Stimulated activated CD4-positive, alpha-beta T cell treated with anti-CD3 and anti-CD28 coated beads, TNF-alpha, amount 100 ng/mL, for 24 hours (primary cell): ENCODE data around the gene GDPD5.

Experiments used
- DNase-seq, 3 experiments: peaks; one replicate each; pipeline ENCODE4 v3.0.0-alpha.2; 2020; ENCODE audit warnings: low read depth in 3 of 3

The GDPD5 gene

DNA sequence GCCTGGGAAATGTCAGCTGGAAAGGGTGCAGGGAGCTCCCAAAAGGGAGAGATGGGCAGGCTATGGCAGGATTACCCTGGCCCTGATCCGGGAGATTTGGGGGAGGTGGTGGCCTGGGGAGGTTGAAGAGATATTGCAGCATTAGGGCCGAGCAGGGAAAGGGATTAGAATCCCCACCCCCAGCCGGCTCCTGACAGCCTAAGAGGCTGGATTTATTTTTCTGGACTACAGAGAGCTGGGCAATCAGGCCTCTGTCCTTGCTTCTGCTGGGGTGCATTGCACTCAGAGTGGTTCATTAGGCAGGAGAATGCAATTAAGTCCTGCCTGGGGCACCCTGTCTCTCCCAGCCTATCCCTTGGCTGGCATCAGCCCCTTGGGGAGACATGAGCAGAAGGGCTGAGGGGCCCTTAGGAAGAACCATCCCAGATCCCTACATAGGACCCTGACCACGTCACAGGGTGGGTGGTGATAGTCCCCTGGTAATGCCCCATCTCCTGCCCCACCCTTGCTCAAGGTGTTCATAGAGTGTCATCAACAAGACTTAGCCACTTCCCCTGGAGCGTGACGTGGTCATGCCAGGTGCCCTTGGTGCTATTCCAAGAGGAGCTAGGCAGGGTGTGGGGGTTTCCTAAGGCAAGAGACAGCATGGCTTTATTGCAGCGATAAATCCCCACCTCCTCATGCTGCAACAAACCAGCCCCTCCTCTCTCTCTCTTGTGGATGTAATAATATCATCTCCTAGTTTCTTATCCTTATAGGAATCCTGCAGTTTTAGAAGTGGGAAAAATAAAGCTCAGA is 54.4 kb downstream of the GDPD5 start:
- no peak for DNase-seq

DNA sequence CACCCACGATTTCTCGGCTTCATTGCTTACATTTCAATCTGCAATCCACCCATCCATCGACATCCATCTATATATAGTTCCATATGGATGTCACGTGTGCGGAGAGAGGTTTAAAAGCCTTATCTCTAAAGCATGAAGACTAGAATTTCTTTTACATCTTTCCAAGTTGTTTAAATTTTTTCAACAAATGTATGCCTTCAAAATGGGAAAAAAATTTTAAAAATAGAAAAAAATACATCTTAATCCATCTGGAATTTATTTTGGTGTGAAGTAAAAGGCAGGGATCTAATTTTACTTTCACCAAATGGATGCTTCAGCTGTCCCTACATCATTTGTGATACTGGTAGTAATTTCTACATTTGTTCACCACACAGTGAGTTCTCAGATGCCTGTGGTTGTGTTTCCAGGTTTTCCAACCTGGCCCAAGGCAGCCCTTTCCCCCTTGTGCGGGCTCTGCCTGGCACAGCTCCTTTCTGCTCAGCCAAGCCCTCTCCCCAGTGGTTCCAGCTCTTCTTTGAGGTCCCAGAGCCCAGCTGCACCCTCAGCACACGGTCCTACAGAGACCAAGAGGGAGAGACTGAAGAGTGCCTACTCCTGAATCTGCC is 55.2 kb downstream of the GDPD5 start:
- no peak for DNase-seq

DNA sequence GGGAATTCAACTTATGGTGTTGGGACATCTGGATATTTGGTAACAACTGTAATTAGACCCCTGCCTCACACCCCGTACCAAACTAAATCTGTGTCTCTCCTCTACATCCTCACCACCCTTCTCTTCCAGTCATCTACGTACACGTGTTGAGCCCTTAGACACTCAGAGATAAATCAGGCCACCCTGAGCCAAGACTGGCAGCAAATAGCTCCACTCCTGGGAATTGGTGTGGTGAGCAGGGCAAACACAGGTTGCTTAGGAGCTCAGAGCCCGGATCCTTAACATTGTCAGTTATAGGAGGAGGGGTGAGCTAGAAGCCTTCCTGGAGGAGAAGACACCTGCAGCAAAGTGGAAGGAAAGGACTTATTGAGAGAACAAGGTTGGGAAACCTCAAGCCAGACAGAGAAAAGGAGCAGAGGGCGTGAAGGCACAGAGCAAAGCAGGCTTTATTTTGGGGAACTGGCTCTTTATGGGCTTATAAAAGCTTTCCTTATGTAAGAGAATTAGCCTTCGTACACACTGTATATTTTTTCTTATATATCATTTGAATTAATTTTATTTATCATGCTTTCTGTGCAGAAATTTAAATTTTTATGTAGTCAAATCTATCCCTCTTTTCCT is 55.8 kb downstream of the GDPD5 start:
- DNase-seq: no peak

DNA sequence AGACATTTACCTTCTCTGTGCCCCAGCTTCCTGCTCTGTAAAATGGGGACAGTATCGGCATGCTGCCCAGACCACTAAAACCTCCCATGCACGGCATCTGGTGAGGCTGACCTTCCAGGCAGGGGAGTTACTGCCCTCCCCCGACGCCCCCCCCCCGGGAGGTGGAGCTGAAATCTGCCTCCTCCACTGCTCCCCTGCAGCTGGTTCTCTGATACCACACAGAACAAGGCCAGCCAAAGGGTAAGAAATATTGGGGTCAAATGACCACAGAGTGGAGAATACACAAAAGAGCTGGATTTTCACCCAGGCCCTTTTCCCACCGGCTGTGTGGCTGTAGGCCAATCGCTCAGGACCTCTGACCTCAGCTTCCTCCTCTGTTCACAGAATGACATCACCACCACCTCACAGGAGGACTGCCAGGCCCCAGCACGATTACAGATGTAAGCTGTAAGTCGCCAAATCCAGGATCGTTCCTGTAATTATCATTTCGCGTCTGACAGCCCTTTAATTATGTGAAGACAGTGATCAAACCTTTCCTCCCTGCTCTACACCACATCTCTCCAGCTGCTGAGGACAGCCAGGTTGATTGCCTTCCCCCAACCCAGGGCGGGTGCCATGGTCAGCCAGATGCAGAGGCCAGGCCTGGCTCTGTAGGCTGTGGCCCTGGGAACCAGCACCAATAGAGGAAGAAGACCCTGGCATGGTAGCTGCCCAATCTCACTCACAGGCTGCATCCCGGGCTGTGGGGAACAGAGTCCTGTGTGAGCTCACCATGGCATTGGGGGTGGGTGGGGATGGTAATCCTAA is 57.0 kb downstream of the GDPD5 start:
- DNase-seq: no peak

DNA sequence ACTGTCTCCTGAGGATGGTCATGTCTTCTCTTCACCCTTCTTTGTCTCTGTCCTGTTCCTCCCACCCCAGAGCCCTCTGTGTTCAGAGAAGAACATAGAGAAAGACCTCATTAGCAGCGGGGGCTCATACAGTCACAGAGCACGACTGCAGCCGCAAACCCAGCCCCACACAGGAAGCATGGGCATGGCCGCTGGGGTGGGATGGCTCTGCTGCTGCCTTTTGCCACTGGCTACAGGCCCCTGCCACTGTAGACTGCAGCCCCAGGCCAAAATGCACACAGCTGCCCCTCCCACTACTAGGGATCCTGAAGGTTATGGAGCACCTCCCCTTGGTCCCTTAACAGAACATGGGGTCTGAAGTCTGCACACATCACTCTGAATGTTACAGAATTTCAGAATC is 57.9 kb downstream of the GDPD5 start:
- DNase-seq: no peak

DNA sequence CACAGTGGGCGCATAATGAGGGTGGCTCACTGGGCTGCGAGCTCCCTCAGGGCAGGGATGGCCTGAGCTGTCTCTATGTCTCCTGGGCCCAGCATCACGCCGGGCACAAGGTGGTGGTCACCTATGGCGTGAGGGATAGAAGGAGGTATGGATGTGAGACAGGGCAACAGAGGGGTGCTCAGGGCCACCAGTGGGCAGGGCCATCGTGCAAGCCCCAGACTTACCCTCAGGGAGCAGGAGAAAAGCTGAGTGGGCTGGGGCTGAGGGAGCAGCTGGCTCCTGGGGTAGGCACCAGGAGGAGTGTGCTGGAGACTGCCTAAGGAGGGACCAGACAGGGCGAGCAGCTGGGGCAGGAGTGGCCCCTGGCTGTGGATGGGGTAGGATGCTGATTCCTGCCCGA is 58.4 kb downstream of the GDPD5 start:
- no peak for DNase-seq

DNA sequence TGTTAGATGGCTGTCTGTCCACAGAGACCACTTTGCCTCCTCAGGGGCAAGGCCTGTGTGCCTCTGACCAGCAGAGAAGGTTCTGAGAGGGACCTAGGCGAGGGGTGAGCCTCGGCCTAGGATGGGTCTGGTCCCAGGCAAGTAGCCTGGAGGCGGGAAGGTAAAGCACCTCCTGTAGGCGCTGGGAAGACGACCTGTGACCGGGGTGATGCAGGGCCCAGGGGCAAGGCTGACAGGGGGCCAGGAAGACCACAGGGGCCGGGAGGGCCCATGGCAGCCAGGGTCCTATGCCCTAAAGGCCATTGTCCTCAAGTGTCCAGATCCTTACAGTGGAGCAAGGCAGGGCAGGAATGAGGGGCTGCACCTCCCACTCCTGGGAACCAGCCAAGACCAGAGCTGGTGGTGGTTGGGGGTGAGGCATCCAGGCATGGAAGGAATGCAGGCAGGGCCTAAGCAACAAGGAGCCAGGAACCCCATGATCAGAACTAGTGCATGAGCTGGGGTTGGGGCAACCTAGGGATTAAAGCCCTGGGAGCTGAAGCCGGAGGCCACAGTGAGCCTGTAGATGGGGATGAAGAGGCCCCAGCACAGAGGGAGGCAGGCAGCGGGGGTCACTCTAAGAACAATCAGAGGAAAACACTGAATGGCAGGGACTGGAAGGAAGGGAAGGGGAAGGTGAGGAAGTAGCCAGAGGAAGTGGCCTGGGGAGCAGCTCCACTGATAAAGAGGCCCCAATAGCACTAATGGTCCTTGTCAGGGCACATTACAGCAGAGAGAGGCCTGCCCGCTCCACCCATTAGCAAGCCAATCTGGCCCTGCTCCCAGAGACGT is 59.8 kb downstream of the GDPD5 start:
- no peak for DNase-seq

DNA sequence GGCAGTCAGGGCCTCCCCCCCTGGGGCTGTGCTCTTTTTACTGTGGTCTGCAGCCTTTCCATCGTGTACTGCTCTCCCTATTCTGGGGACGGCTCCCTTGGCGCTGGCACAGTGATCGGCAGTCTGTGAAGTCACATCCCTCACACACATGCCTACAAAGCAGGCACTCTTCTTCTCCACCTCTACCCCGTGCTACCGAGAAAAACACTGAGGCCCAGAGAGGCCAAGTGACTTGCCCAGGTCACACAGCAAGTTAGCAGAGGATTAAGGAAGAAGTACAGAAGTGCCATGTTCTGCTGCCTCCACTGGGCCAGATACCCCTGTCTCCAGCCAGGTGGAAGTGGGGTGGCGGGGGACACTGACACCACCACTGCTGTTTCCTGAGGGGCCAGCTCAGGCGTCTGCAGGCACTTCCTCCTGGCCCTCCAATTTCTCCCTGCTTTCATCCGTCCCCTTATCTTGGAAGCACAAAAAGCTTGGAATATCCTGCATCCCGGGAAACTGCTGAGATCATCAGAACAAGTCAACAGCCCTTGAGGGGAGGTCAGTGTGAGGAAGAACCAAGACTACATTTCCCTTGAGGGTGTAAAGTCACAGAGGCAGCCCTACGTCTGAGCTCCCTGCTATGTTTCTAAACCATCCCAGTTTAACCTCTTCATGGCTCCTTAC is 62.5 kb downstream of the GDPD5 start:
- no peak for DNase-seq

DNA sequence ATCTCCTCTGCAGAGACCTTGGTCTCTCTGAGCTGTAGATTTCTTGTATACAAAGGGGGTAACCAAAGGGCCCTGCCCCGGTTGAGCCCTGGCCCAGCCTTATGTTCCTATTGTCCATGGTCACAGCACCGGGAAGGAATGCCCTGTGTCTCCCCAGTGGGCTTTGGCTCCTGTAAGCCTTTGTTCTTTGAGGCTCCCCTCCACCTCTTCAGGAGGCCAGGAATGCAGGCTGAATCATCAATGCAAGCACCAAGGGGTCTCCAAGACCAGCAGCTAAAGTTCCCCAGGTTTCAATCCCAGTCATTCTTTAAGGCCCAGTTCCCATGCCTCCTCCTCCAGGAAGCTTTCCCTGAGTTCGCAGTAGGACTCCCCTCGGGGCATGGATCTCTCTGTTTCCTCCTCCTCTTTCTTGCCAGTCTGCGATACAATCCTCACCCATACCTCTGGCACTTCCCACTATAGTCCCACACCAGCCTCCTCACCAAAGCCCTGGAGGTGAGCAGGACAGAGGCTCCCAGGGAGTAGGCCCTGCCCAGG is 63.6 kb downstream of the GDPD5 start:
- no peak for DNase-seq

DNA sequence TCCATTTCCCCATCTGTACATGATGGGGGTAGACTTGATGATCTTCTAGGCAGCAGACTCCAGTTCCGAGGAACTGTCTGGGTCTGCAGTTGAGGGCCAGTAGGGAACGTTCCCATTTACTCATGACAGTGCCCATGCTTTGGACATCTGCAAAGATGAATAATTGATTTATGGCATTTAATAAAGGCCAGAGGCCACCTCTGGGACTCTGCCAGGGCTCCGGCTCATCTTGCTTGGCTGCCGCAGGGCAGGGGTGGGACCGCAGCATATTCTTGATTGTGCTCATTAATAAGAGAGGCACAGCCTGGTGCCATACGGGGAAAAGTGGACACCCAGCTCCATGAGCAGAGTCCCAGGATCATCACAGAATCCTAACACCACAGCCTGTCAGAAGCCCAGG is 64.6 kb downstream of the GDPD5 start:
- DNase-seq: no peak

DNA sequence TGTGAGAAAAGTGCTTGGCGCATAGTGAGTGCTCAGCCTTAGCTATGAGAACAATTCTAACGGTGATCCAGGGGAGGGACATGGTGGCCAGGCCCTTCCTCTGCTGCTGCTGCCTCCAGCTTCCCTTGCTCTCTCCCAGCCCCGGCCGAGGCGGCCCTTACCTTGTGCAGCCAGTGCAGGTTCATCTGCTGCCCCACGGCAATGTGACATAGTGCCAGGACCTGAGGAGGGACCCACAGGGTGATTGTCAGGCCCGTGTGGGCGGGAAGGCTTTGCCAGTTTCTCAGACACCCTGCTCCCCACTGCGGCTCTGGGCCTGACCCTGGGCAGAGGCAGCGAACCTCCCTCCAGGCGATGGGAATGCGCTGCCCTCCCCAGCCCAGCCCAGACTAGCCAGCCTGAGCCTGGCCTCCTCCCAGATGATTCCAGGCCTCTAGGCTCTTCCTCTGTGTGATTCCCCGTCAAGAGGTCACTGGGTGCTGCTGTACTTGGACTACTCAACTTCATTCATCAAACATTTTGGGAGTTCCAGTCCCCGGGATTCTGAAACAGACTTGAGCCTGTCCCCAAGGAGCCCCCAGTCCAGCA is 69.1 kb downstream of the GDPD5 start:
- DNase-seq: no peak

DNA sequence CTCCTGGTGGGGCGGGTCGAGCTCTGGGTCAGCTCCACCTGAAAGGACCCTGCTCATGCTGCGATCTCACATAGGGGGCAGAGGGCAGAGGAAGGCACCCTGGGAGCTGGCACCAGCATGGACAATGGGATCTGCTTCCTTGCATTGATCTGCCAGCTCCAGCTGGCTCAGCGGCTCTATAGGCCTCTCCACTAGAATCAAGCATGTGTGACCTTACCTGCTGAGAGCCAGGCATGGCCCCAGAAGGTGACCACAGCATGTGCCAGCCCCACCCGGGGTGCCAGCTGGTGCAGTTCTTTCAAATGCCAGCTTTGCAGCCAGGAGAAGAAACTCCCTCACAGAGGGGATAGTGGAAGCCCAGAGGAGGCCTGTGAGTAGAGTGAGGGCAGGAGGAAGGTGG is 70.8 kb downstream of the GDPD5 start:
- no peak for DNase-seq

DNA sequence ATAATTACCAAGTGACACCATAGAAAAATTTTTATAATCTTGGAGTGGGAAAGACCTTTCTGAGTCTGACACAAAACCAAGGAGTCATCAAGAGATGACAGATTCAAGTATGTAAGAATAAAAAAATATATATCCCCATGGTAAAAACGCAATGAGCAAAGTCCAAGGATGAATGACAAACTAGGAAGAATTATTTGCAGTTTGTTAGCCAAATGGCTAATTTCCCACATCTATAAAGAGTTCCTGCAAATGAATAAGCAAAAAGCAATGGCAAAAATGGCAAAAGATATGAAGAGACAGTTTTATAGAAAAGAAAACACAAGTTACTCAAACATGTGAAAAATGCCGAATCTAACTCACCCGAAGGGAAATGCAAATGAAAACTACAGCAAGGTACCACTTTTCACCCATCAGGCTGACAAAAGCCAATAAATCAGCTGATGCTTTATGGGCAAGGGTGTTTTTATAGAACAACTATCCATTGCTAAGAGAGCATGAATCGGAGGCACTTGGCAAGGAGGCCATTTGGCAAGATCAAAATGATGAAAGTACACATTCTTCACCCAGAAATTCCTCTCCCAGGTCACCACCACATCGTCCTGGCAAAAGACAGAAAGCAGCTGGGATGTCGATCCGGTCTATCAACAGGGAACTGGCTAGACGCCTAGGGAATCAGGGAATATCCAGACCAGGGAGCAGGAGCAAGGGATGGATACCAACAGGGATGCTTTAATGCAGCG is 71.7 kb downstream of the GDPD5 start:
- DNase-seq: no peak

DNA sequence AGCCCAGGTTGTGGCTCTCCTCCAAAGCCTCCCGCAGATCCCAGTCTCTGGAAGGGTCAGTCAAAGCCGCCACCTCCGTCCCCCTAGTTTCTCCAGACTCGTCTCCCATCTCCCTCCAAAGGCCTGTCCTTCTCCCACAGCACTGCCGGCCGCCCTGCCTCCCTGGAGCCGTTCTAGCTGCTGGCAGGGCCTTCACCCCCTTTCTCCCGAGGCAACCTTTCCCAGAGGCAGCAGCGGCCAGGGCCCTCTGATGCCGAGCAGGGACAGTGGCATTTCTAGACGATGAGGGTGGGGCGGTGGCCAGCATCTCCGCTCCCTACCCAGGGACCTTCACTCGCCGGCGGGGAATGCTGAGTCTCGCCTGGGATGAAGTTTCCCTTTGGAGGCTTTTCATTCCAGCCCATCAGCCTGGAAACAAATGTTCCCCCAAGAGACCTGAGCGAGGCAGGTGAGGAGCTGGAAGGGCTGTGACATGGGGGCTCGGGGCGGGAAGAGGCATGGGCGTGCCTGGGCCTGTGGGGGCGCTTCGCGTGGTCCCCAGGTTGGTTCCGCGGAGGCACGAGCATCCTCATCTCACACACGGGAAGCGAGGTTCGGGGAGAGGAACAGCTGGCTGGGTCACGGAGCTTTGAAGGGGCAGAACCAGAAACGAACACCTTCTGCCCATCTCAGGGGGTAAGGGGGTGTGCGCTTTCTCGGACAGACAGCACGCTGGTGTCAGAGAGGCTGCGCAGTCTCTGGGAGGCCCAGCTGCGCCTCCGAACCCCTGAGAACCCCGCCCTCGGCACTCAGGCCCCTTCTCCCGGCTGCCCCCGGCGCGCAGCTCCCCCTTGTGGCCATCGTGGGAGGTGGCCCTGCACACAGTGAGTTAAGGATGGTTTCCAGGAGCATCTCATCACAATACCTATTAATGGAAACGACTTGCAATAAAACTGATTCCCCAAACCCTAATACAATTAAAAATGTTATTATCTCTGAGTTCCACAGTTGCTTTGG is 74.6 kb downstream of the GDPD5 start:
- DNase-seq: peak in 1 of 3 experiments; percentile 48

DNA sequence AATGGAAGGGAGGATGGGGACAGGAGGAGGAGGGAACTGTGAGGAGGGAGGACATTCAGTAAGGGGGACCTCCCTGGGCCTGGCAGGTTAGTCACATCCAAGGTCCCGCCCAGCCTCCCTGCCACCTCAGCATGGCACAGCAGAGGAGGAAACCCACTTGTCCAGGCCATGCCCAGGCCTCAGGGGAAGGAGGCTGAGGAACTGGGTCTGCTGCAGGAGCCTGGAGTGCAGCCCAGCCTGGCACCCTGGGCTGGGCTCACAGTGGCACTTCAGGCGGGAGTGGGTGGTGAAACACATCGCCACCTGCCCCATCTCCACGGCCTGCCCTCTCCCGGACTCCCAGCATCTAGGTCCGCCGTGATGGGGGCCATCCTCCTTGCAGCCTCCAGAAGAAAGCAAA is 75.5 kb downstream of the GDPD5 start:
- DNase-seq: no peak

DNA sequence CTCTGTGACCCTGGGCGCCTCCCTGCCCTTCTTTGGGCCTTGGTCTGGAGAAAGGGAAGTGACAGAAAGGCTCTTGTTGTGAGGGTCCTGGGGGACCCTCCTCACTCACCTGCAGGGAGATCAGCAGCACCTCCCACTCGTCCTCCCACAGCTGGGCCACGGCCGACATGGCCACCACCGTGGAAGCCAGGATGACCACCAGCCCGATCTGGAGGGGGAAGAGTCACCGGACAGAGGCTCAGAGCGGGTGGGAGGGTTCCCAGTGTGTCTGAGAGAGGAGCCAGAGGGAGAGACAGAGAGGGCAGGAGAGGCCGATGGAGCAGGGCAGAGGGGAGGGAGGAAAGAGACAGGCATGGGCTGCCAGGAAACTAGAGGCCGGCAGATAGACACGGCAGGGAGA is 76.0 kb downstream of the GDPD5 start:
- no peak for DNase-seq

DNA sequence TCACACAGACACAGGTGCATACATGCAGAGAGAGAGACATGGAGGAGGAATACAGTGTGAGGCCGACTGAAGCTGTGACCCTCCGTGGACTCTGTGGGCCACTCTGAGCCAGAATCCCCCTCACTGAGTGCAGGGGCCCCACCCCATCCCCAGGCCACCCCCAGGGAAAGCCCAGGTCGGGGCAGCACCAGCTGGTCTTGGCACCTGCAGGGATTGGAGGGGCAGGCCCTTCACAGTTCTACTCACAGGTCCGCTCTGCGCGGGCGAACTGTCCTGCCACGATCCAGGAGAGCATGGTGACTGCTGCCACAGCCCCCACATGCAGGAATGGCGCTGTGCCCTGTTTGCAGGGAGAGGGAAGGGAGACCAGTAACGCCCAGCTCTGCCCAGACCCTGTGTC is 76.5 kb downstream of the GDPD5 start:
- no peak for DNase-seq

DNA sequence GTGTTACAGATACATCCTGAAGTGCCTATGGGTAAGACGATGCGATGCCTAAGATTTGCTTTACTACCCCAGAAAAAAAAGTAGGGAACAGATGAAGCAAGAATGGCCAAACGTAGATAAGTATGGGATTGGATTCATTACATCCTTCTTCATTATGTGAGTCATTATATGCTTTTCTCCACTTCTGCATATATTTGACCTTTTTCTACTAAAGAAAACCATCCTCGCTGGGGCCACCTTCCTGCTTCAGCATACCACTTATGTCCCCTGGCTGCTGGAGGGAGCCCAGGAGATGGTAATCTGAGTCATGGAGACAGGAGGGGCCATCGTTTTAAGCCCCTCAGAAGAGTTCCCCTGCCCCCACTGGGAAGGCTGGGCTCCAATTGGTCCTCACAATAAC is 78.3 kb downstream of the GDPD5 start:
- no peak for DNase-seq
